IPS-NIHi7 (cell line): Measurements from ENCODE around the gene PRICKLE4.
"Not testable (repeated sequence)": the region's sequence is repeated elsewhere in the genome, so short reads cannot be mapped to it uniquely, and the experiment has no call there.

ENCODE experiments used
- DNase-seq: peaks from one replicate; pipeline ENCODE4 v3.0.0; 2012; ENCODE audit warnings: mixed read lengths; ENCODE audit errors: extremely low spot score

Gene PRICKLE4

DNA sequence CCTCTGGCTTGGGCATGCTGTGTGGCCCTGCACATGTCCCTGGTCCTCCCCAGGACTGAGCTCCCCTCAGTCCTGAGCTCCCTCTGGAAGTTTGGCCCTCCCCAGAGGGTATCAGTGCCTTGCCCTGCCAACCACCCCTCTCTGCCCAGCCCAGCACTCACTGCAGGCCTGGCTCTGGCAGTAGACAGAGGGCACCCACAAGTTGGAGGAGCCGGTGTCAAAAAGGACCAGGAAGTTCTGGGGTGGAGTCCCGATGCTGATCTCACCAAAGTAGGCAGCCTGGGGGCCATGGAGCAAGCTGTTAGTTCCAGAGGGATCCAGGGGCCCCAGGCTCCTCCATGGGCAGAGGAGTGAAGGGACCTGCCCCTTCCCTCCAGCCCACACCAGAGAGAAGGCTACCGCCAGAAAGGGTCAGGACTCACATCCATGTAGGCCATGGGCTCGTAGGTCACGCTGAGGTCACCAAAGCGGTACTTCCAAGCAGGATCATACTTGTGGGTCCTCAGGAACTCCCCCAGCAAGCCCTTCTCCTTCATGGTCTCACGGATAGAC lies 36.3 kb upstream of the PRICKLE4 start:
- no peak for DNase-seq

- no peak for DNase-seq
Observed at GRCh38 chr6:41746107-41746506, 34.5 kb upstream of the PRICKLE4 start.

- DNase-seq: no peak
Observed at GRCh38 chr6:41747256-41748101, 33.1 kb upstream of the PRICKLE4 start, which contains the start of gene PGC. Gene PGC, minus strand, starts transcription at chr6:41747397. Its CDS starts 63 bp downstream, at chr6:41747334.

- DNase-seq: no peak
Observed at GRCh38 chr6:41748102-41748477, 32.5 kb upstream of the PRICKLE4 start.

- no peak for DNase-seq
Observed at GRCh38 chr6:41748542-41748941, 32.0 kb upstream of the PRICKLE4 start.

- DNase-seq: no peak
Observed at GRCh38 chr6:41750374-41750773, 30.2 kb upstream of the PRICKLE4 start.

- DNase-seq: no peak
Observed at GRCh38 chr6:41755895-41756294, 24.7 kb upstream of the PRICKLE4 start.

DNA sequence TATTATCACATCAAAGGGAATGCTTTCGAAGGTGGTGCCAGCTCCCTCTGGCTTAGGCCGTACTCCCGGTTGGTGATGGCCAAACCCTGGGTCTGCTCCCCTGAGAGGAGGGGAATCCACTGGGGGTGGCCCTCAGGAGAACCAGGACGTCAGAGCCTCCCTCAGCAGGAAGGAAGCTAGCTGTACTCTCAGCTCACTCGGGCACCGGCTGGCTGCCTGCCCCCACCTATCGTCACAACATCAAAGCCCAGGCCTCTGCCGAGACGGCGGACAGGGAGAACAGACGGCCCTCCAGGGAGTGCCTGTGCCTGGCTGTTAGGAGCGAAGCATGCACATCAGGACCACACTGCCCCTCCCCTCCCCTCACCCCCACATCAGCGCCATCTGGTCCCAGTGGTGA lies 24.2 kb upstream of the PRICKLE4 start:
- DNase-seq: no peak

GRCh38 chr6:41757271-41757670 lies 23.3 kb upstream of the PRICKLE4 start:
- no peak for DNase-seq

- DNase-seq: no peak
Observed at GRCh38 chr6:41757931-41758640, 22.5 kb upstream of the PRICKLE4 start.

DNA sequence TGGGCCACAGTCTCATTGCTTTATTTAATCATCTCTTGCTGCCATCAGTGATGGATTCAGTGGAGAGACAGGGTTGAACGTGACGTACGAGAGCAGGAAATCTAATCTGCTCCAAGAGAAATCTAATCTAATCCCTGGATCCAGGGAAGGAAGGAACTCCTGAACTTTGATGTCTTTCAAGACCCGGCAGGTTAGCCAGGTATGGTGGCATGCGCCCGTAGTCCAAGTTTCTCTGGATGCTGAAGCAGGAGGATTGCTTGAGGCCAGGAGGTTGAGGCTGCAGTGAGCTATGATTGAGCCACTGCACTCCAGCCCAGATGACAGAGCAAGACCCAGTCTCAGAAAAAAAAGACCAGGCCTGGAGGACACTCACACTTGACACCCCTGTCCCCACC lies 21.9 kb upstream of the PRICKLE4 start:
- no peak for DNase-seq

DNA sequence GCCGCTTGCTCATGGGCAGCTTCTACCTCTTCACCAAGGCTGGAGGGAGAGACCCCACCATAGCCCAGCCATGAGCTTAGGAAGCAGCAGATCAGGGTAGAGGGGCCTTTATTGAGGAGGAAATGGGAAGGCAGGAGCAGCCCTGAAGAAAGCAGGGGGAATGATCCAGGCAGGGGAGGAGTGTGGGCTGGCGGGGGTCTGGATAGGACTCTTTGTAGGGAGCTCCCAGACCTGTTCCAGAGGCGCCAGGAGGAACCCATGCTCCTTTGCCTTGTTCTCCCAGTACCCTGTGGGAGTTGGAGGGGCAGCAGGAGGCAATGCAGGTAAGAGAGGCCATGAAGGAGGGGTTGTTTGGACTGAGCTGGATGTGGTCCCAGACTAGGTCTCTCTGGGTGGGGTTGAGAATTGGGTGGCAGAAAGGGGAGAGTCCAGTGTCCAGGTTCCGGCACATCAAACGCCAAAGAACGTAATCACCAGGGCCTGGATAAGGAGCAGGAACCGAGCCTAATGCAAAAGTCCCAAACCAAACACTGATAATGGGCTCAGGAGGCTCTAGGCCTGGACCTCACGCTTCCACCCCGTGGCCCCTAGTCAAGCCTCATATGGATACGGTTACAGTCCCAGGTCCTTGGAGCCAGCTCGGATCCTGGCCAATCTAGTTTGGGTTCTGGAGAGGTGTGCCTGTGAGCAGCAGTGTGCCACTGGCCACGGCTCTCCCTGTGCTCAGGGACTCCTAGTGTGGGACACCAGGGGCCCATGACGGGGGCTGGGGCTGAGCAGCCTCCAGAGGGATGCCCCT lies 21.3 kb upstream of the PRICKLE4 start:
- no peak for DNase-seq

- DNase-seq: no peak
Observed at GRCh38 chr6:41759905-41760579, 20.5 kb upstream of the PRICKLE4 start.

GRCh38 chr6:41763470-41763869 lies 17.1 kb upstream of the PRICKLE4 start:
- DNase-seq: no peak

DNA sequence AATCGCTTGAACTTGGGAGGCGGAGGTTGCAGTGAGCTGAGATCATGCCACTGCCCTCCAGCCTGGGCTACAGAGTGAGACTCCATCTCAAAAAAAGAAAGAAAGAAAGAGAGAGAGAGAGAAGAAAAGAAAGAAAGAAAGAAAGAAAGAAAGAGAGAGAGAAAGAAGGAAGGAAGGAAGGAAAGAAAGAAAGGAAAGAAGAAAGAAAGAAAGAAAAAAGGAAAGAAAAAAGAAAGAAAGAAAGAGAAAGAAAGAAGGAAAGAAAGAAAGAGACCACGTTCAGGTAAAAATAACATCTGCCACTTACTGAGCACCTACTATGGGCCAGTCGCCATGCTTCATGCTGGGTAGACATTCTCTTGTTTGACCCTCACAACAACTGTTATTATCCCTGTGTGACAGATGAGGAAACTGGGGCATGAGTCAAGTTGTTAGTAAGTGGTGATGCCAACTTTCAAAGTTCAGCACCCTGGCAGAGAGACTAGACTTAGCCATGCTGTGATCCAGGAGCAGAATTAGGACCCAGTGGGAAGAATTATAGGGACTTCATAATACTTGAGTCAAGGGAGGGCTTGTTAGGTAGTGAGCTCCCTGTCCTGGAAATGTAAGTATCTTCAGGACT lies 14.4 kb upstream of the PRICKLE4 start:
- not testable (repeated sequence) for DNase-seq

GRCh38 chr6:41767112-41767833 lies 13.3 kb upstream of the PRICKLE4 start:
- no peak for DNase-seq

DNA sequence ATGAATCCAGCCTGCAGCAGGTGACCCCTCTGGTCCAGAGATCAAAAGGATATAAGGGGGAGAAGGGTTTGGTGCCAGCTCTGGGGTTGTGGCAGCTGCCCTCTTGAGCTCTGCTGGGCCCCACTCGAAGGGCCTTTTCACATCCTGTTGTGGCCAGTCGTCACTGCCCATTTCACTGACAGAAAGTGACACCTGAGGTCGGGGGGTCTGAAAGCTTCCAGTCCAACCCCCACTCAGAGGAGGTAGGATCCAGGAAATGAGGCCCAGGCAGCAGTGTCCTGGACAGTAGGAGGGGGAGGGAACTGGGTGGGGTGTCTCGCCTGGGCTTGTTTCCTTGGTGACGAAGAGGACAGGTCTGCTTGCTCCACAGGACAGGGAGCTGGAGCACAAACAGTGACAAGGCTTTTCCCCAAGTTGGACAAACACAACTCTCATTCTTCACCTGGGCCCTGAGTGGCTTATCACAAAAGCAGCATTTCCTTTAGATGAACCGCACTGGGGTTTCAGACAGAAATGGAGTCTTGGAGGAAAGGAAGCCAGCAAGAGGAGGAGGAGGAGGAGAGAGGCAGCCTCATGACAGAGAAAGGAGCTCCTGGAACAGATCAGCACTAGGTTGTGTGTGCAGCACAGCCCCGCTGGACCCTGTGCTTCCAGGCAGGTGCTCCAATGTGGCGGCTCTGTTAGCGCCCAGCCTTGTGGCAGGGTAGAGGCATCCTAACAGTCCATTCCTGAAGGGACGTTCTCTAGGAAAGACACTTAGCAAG lies 11.9 kb upstream of the PRICKLE4 start:
- no peak for DNase-seq

- DNase-seq: no peak
Observed at GRCh38 chr6:41769376-41769775, 11.2 kb upstream of the PRICKLE4 start.

GRCh38 chr6:41770381-41771057 lies 10.1 kb upstream of the PRICKLE4 start:
- DNase-seq: no peak
